Epithelial cell of umbilical artery (primary cell): ENCODE results near the gene HSPA5. TPM values are rescaled to one million over a fixed set of nuclear protein-coding genes. Genes with fewer than 3 reads are reported as not detected.

ENCODE experiments used
- total RNA-seq: library from RNA; depleted of rRNA; stranded (reverse); fragments of >200 nt; gene quantifications from 2 replicates; pipeline ENCODE4 v1.2.3, GENCODE V29; 2014

HSPA5 gene
- total RNA-seq = 191 and 219 TPM in 2 replicates

GRCh38 chr9:125241000-125241862, at the start of gene HSPA5:
HSPA5 (minus strand) TSS chr9:125241343; CDS start chr9:125241126, 217 bp downstream.

DNA sequence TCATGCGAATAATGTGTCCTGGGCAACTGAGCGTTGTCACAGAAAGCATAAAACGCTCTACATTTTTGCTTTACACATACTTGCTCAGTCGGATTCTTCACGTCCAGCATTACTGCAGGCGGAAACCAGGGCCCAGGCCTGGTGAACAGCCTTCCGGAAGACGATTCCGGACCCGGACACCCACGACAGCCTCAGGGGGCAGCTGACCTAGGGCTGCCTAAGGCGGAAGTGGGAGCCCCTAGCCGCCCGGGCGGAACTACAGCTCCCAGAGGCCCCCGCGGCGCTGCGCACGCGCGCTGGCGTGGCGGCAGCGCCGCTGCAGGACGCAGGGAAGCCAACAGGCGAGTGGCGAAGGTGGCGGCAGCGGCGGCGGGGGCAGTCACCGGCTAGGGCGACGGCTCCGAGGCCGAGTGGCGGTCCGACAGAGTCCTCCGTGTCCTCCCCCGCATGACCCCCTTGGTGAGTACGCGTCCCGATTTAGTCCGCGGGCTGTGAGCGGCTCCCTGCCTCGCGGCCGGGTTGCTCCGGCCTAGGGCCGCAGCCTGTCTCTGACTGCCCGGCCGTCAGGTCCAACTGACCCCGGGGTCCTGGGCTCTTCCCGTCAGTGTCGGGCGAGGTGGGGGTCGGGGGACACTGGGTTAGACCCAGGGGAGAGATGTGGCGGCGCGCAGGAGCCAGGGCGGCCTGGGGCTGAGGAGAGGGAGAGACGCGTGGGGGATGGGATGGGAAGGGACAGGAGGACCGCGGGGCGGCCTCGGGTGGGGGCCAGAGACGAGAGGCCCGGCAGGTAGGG, 20.6 kb upstream of the HSPA5 start, which contains the start of gene GAPVD1:
TSS of gene GAPVD1 (plus strand) at position 326 of the 793 bp plus-strand sequence. CDS start 37,096 bp downstream, outside the sequence.

DNA sequence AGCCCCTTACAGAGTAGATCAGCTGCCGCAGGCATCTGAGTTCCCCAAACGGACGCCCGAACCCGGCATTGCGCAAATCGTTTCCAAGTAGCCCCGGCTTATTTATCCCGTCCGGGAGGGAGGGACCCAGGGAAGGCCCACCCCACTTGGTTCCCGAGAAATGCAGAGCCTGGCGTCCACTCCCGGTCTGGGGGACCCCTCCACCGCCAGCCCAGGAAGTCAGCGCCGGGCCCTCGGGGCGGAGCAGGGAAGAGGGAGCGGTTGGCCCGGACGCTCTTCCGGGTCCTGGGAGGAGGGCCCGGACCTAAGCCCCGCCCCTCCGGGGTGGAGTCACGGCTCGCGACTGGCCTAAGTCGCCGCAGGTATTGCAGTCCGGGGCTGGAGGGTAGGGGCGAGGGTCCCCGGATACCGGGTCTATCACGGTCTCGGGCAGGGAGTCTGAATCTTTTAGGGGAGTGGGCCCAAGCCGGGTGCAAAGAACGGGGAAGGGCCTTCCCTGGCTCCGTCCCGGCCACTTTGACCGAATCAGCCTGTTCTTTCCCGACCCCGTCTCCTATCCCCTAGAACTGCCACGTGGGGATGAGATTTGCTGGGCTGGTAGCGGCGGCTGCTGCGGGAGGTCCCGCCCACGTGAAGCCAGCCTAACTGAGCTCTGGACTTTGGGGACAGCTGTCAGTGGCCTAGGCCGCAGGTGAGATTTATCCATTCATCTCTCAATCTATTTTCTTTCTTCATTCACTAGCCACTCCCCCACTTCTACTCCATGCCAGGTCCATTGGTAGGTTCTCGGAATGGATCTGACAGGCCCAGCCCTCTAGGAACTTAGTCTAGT, 40.7 kb downstream of the HSPA5 start, which contains the start of gene RABEPK:
TSS of gene RABEPK (plus strand) at position 327 of the 832 bp plus-strand sequence. CDS start 2,472 bp downstream, outside the sequence.

DNA sequence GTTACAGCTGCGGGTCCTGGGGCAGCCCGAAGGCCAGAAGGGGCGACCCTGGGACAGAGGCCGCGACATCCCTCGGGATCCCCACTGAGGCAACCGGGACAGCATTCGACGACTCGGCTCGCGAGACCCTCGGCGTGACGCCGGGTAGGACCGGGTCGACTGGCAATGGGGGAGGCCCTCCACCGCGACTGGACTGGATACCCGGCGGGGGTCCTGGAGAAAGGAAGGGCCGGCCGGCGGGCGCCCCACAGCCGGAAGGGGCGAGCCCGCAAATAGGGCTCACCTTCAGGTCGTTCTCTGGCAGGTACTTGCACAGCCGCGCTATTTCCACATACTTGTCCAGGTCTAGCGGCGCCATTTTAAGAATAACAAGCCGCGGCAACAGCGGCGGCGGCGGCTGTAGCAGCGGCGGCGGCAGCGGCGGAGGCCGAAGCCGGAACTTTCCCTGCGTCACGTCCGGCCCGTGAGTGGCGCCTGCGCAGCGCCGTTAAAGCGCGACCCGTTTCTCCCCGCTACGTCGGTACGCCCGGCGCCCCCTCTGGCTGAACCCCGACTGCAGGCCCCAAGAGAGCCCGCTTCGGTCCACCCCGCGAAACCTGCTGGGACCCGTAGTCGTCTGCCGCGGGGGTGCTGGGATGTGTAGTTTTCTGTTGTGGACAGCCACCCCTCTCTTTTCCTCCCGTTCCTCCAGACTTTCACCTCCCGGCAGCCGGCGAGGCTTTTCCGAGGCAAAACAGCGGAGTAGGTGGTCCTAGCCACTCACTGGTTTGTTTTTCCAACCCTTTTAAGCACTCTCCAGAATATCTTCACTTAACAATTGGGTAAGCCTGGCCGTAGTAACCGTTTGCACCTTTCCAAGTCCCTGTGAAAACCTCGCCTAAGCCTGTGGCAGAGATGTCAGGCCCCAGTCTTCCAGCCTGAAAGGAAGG, 51.5 kb downstream of the HSPA5 start, which contains the start of gene PPP6C:
TSS of gene PPP6C (minus strand) at position 443 of the 929 bp plus-strand sequence. CDS start at position 358, 85 bp downstream.

Other genes starting within 250 kb of the HSPA5 start
- gene SCAI, start 97.8 kb downstream of the HSPA5 start, total RNA-seq = 3.6 and 8.5 TPM in 2 replicates
- 12.3 and 14.0 TPM in 2 replicates for gene PPP6C, start 51.5 kb downstream of the HSPA5 start, total RNA-seq
- 43.3 and 44.5 TPM in 2 replicates for gene RABEPK, start 40.8 kb downstream of the HSPA5 start, total RNA-seq
- gene GAPVD1, start 20.5 kb upstream of the HSPA5 start, total RNA-seq = 51.3 and 56.8 TPM in 2 replicates